Measurements from ENCODE around the gene FASTKD3. TPM values are rescaled to one million over a fixed set of nuclear protein-coding genes. Genes with fewer than 3 reads are reported as not detected.

Gene FASTKD3, protein sequence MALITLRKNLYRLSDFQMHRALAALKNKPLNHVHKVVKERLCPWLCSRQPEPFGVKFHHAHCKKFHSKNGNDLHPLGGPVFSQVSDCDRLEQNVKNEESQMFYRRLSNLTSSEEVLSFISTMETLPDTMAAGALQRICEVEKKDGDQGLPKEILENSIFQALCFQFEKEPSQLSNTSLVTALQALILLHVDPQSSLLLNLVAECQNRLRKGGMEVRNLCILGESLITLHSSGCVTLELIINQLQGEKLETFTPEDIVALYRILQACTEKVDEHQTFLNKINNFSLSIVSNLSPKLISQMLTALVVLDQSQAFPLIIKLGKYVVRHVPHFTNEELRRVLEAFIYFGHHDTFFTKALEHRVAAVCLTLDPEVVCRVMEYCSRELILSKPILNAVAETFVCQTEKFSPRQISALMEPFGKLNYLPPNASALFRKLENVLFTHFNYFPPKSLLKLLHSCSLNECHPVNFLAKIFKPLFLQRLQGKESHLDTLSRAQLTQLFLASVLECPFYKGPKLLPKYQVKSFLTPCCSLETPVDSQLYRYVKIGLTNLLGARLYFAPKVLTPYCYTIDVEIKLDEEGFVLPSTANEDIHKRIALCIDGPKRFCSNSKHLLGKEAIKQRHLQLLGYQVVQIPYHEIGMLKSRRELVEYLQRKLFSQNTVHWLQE
- 12.5 and 20.1 TPM in 2 replicates for total RNA-seq

GRCh38 chr5:7868773-7869473 lies at the start of gene FASTKD3, which contains the start of gene MTRR:
Gene FASTKD3, minus strand, starts transcription at chr5:7869031. Its CDS starts 948 bp downstream, at chr5:7868083.
Gene MTRR, plus strand, starts transcription at chr5:7869148. Its CDS starts 1,647 bp downstream, at chr5:7870795.

GRCh38 chr5:7850395-7851239 lies 18.2 kb downstream of the FASTKD3 start, which contains the start of gene CFAP90:
Gene CFAP90, minus strand, starts transcription at chr5:7851133. Its CDS starts 112 bp downstream, at chr5:7851021.

Other genes starting within 250 kb of the FASTKD3 start
- gene CFAP90, start 17.9 kb downstream of the FASTKD3 start, total RNA-seq = under 0.01 TPM in 1 of 2 replicates, not detected in the other
- 30.7 and 46.1 TPM in 2 replicates for gene MTRR, start 117 bp upstream of the FASTKD3 start, total RNA-seq